ENCODE results near the gene KRTAP4-12.

Gene KRTAP4-12

GRCh38 chr17:41073676-41074075, 50.3 kb downstream of the KRTAP4-12 start:
- no peak overlapping the region for H3K9ac ChIP-seq (ENCODE audit: low read length)
- H3K4me1 ChIP-seq (ENCODE audit: control insufficient read depth, insufficient read depth, low read length) = no peaks in the 10 kb centered on the region
- peaks cover 8% of the 10 kb centered on the region for H3K27me3 ChIP-seq (ENCODE audit: control insufficient read depth, insufficient read depth, low read length)
- H3K9me3 ChIP-seq (ENCODE audit: control insufficient read depth, low read length) = no peaks in the 10 kb centered on the region
- H3K36me3 ChIP-seq (ENCODE audit: control insufficient read depth, insufficient read depth, low read length) = no peaks in the 10 kb centered on the region
- H3K4me3 ChIP-seq (ENCODE audit: low read length) = no peak overlapping the region
